ENCODE results near the gene PIGK.

- TF ChIP-seq POLR2A (IDR thresholded peaks at IDR 0.05) (no peak), CTCF (IDR thresholded peaks at IDR 0.05) (no peak)
These were observed 34.0 kb upstream of the PIGK start for GRCh38 chr1:77253211-77253610.
